Panc1 (cell line): ENCODE data around the gene PRM2. TPM values are rescaled to one million over a fixed set of nuclear protein-coding genes. Genes with fewer than 3 reads are reported as not detected.

Experiments
- ATAC-seq: fragments of 200-7000 bp; cut with Tn5 transposase; 2 replicates; pipeline ENCODE4 v1.9.1; 2020; ENCODE audit warnings: mild to moderate bottlenecking, moderate library complexity
- BruUV-seq: library from RNA; stranded (reverse); fragments of 400-500 nt; replicated peaks from 2 replicates; lab custom pipeline; 2021; lab: Mats Ljungman, UMichigan
- CTCF ChIA-PET: fragments of 300-600 bp; sonication (Branson Sonifier 250); formaldehyde crosslinking; loops from one replicate; lab custom pipeline; 2022; ENCODE audit warnings: antibody characterized with exemption; lab: Charles Lee
- POLR2A ChIA-PET: fragments of 300-600 bp; sonication (Branson Sonifier 250); formaldehyde crosslinking; loops from one replicate; lab custom pipeline; 2022; ENCODE audit warnings: antibody characterized with exemption; lab: Charles Lee
- DNase-seq: peaks from one replicate; pipeline ENCODE4 v3.0.0-alpha.2; 2010; ENCODE audit warnings: low read depth, low spot score
- H3K27ac ChIP-seq: 2 replicates; pipeline ENCODE4 v1.5.1; 2011; ENCODE audit warnings: mild to moderate bottlenecking, low read length, inconsistent platforms
- H3K27me3 ChIP-seq: fragments of 200-500 bp; sonication (Bioruptor generic); 2 replicates; pipeline ENCODE4 v1.6.0; 2014; ENCODE audit warnings: low read length, inconsistent platforms; ENCODE audit not compliant: control insufficient read depth, insufficient read depth
- H3K36me3 ChIP-seq: fragments of 200-500 bp; sonication (Bioruptor generic); 2 replicates; pipeline ENCODE4 v1.5.1; 2014; ENCODE audit warnings: inconsistent platforms, mild to moderate bottlenecking, low read length, moderate library complexity; ENCODE audit not compliant: control insufficient read depth, insufficient read depth
- H3K4me1 ChIP-seq: 2 replicates; pipeline ENCODE4 v1.5.1; 2011; ENCODE audit warnings: inconsistent platforms, mild to moderate bottlenecking, low read length, moderate library complexity; ENCODE audit not compliant: control insufficient read depth, insufficient read depth
- H3K4me3 ChIP-seq, 2 experiments: 2 replicates each; pipeline ENCODE4 v1.5.1; 2011 to 2012; ENCODE audit warnings: low read depth in 2 of 2, low read length in 2 of 2, mild to moderate bottlenecking in 2 of 2, inconsistent platforms in 1 of 2, moderate library complexity in 1 of 2
- H3K9me3 ChIP-seq: fragments of 200-500 bp; sonication (Bioruptor generic); 2 replicates; pipeline ENCODE4 v1.5.1; 2014; ENCODE audit warnings: low read depth, mild to moderate bottlenecking, inconsistent platforms, low read length, moderate library complexity; ENCODE audit not compliant: control insufficient read depth, insufficient read depth
- POLR2AphosphoS5 ChIP-seq: IDR thresholded peaks from 2 replicates; pipeline ENCODE4 v1.6.1; 2012; ENCODE audit warnings: mild to moderate bottlenecking, low read depth, low read length, moderate library complexity
- SIN3A ChIP-seq: IDR thresholded peaks from 2 replicates; pipeline ENCODE4 v1.6.1; 2012; ENCODE audit warnings: low read depth, mild to moderate bottlenecking, low read length, moderate library complexity, borderline replicate concordance; ENCODE audit not compliant: insufficient read depth
- TCF7L2 ChIP-seq: IDR thresholded peaks from 2 replicates; pipeline ENCODE4 v1.6.1; 2011; ENCODE audit warnings: mild to moderate bottlenecking, low read depth, low read length, inconsistent platforms
- in situ Hi-C: cut with HindIII; loops from 2 replicates; pipeline ENCODE4 v1.10.0; 2016; ENCODE audit warnings: low sequenced_read_pairs, low pct_unique_long_range_greater_than_20kb
- intact Hi-C: fragments of 100-400 bp; cut with micrococcal nuclease; formaldehyde crosslinking; loops from one replicate; pipeline ENCODE4 v1.10.0; 2022; ENCODE audit not compliant: unreplicated experiment
- total RNA-seq: library from RNA; stranded (reverse); gene quantifications from one replicate; pipeline ENCODE4 v1.2.1, GENCODE V29; 2021; ENCODE audit not compliant: unreplicated experiment
- TF ChIP-seq, protein P1 (sequence below), 2 experiments: IDR thresholded peaks; 2 replicates each; pipeline ENCODE4 v1.6.1; 2011 to 2012; ENCODE audit warnings: low read depth in 2 of 2, control low read depth in 1 of 2, low read length in 1 of 2, mild to moderate bottlenecking in 1 of 2, moderate library complexity in 1 of 2; ENCODE audit not compliant: insufficient read depth in 1 of 2
- TF ChIP-seq, protein P2 (sequence below): fragments of 450-650 bp; IDR thresholded peaks from 2 replicates; pipeline ENCODE4 v1.5.1; 2017; ENCODE audit warnings: mild to moderate bottlenecking

The PRM2 gene
- total RNA-seq, 1 experiment from 2014 or later, result not detected

DNA sequence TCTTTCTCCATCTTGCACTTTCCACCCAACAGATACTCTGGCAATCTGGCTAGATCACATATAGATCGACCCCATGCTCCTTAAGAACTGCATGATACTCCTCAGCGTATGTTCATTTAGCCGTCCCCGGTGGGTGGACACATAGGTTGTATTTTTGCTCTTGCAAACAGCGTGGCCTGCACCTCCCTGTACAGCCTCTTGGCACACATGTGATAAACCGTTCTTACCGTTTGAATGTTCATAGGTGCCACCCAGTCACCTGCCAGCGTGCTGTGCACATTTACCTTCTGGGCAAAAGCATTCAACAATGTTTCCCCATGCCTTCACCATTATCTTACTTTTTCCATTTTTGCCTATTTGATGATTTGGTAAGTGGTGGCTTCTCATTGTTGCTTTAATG is 13.4 kb downstream of the PRM2 start:
- POLR2A ChIA-PET, result no interaction called here
- no peak overlapping the region for H3K4me3 ChIP-seq
- no peak for ATAC-seq
- H3K27ac ChIP-seq, result no peak overlapping the region
- H3K4me1 ChIP-seq, result peaks cover 6% of the 10 kb centered on the region; the same call in 1 of the 2 replicates
- no peaks in the 10 kb centered on the region for H3K36me3 ChIP-seq
- no TSS peak for BruUV-seq
- CTCF ChIA-PET, result no interaction called here
- in situ Hi-C loops (no loop called here), intact Hi-C loops (no loop called here)
- H3K9me3 ChIP-seq, result no peaks in the 10 kb centered on the region
- no peaks in the 10 kb centered on the region for H3K27me3 ChIP-seq
- TF ChIP-seq, protein P1, sequence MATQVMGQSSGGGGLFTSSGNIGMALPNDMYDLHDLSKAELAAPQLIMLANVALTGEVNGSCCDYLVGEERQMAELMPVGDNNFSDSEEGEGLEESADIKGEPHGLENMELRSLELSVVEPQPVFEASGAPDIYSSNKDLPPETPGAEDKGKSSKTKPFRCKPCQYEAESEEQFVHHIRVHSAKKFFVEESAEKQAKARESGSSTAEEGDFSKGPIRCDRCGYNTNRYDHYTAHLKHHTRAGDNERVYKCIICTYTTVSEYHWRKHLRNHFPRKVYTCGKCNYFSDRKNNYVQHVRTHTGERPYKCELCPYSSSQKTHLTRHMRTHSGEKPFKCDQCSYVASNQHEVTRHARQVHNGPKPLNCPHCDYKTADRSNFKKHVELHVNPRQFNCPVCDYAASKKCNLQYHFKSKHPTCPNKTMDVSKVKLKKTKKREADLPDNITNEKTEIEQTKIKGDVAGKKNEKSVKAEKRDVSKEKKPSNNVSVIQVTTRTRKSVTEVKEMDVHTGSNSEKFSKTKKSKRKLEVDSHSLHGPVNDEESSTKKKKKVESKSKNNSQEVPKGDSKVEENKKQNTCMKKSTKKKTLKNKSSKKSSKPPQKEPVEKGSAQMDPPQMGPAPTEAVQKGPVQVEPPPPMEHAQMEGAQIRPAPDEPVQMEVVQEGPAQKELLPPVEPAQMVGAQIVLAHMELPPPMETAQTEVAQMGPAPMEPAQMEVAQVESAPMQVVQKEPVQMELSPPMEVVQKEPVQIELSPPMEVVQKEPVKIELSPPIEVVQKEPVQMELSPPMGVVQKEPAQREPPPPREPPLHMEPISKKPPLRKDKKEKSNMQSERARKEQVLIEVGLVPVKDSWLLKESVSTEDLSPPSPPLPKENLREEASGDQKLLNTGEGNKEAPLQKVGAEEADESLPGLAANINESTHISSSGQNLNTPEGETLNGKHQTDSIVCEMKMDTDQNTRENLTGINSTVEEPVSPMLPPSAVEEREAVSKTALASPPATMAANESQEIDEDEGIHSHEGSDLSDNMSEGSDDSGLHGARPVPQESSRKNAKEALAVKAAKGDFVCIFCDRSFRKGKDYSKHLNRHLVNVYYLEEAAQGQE (IDR thresholded peaks at IDR 0.05; ENCODE audit: insufficient read depth in 1 of 2, low read depth in 2 of 2, low read length in 1 of 2), result no peak
- TF ChIP-seq POLR2AphosphoS5, result no peak
- TF ChIP-seq, protein P2, sequence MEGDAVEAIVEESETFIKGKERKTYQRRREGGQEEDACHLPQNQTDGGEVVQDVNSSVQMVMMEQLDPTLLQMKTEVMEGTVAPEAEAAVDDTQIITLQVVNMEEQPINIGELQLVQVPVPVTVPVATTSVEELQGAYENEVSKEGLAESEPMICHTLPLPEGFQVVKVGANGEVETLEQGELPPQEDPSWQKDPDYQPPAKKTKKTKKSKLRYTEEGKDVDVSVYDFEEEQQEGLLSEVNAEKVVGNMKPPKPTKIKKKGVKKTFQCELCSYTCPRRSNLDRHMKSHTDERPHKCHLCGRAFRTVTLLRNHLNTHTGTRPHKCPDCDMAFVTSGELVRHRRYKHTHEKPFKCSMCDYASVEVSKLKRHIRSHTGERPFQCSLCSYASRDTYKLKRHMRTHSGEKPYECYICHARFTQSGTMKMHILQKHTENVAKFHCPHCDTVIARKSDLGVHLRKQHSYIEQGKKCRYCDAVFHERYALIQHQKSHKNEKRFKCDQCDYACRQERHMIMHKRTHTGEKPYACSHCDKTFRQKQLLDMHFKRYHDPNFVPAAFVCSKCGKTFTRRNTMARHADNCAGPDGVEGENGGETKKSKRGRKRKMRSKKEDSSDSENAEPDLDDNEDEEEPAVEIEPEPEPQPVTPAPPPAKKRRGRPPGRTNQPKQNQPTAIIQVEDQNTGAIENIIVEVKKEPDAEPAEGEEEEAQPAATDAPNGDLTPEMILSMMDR, result no peak
- no peak for TF ChIP-seq TCF7L2
- no peak for TF ChIP-seq SIN3A
- no peak for DNase-seq

DNA sequence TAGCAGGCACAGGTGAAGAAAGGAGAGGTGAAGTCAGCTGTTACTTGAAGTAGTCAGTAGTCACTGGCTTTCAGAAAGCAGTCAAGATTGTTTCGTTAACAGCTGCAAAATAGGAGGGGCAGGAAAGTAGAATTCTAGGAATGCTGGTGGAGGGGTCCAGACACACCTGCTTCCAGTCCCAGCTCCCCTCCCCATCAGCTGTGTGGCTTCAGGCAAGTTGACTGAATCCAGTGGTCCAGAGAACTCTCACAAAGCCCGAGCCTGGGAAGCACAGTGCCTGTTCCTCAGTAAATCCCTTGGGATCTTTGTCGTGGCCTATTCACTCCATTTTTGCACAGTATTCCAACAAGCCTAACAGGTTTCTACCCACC is 15.7 kb downstream of the PRM2 start:
- peaks cover 6% of the 10 kb centered on the region; the same call in 1 of the 2 replicates for H3K4me1 ChIP-seq
- TF ChIP-seq TCF7L2 (no peak), SIN3A (no peak), POLR2AphosphoS5 (no peak)
- TF ChIP-seq, protein P1 (IDR thresholded peaks at IDR 0.05; ENCODE audit: insufficient read depth in 1 of 2, low read depth in 2 of 2, low read length in 1 of 2), result no peak
- TF ChIP-seq, protein P2, result no peak
- no peak overlapping the region for H3K4me3 ChIP-seq
- no peaks in the 10 kb centered on the region for H3K9me3 ChIP-seq
- no TSS peak for BruUV-seq
- H3K27me3 ChIP-seq, result no peaks in the 10 kb centered on the region
- no peak for ATAC-seq
- H3K27ac ChIP-seq, result no peak overlapping the region
- DNase-seq, result no peak
- CTCF ChIA-PET, result no interaction called here
- POLR2A ChIA-PET, result interaction anchor here (0.6 kb wide), 1 partner anchor 124 kb away, joined by 13 read pairs; no protein-coding TSS in a partner anchor
- intact Hi-C loops, result no loop called here
- H3K36me3 ChIP-seq, result no peaks in the 10 kb centered on the region
- in situ Hi-C loops, result no loop called here
